Lung microvascular endothelial cell (primary cell): ENCODE measurements around the gene RPE65. TPM values are rescaled to one million over a fixed set of nuclear protein-coding genes. Genes with fewer than 3 reads are reported as not detected.

ENCODE experiments used
- total RNA-seq: library from RNA; depleted of rRNA; stranded (reverse); fragments of >200 nt; gene quantifications from 2 replicates; pipeline ENCODE4 v1.2.1, GENCODE V29; 2014

RPE65 gene
- total RNA-seq, 1 donor from 2014 or later, result not detected

Other genes with a start within 250 kb of the RPE65 start
- 20.2 and 47.9 TPM in 2 replicates for gene WLS, start 217.4 kb downstream of the RPE65 start, total RNA-seq
- gene DEPDC1, start 47.1 kb upstream of the RPE65 start, total RNA-seq, result 1.8 and 7.6 TPM in 2 replicates